Aorta (tissue), 5 donors: ENCODE results near the gene REPS1. TPM values are rescaled to one million over a fixed set of nuclear protein-coding genes. Genes with fewer than 3 reads are reported as not detected.

Experiments used
- ATAC-seq: fragments of 200-7000 bp; cut with Tn5 transposase; one replicate; pipeline ENCODE4 v1.9.1; 2022; ENCODE audit warnings: moderate library complexity; ENCODE audit not compliant: low FRiP score
- DNase-seq, 2 donors: peaks; one replicate each; pipeline ENCODE4 v3.0.0-alpha.2; 2020
- H3K27ac ChIP-seq, 2 donors: one replicate each; pipeline ENCODE4 v1.5.1; 2013; ENCODE audit warnings: low read length in 2 of 2, mild to moderate bottlenecking in 2 of 2, moderate library complexity in 2 of 2, control low read depth in 1 of 2, inconsistent platforms in 1 of 2, low read depth in 1 of 2
- H3K27me3 ChIP-seq, 2 donors: one replicate each; pipeline ENCODE4 v1.6.1; 2013; ENCODE audit warnings: control low read depth in 1 of 2, low read length in 1 of 2, mild to moderate bottlenecking in 1 of 2, moderate library complexity in 1 of 2; ENCODE audit not compliant: insufficient read depth in 2 of 2, control insufficient read depth in 1 of 2
- H3K36me3 ChIP-seq, 2 donors: one replicate each; pipeline ENCODE4 v1.6.1; 2013; ENCODE audit warnings: control low read depth in 1 of 2, low read length in 1 of 2, mild to moderate bottlenecking in 1 of 2; ENCODE audit not compliant: insufficient read depth in 2 of 2, control insufficient read depth in 1 of 2
- H3K4me1 ChIP-seq, 2 donors: one replicate each; pipeline ENCODE4 v1.6.1; 2013; ENCODE audit warnings: low read length in 2 of 2, control low read depth in 1 of 2, mild to moderate bottlenecking in 1 of 2, moderate library complexity in 1 of 2; ENCODE audit not compliant: insufficient read depth in 2 of 2, control insufficient read depth in 1 of 2
- H3K4me3 ChIP-seq, 2 donors: one replicate each; pipeline ENCODE4 v1.5.1; 2013; ENCODE audit warnings: low read length in 2 of 2, control low read depth in 1 of 2, mild to moderate bottlenecking in 1 of 2
- H3K9me3 ChIP-seq: one replicate; pipeline ENCODE4 v1.6.1; 2013; ENCODE audit warnings: mild to moderate bottlenecking, low read length; ENCODE audit not compliant: control insufficient read depth
- WGBS, 2 donors: extraction: QIAGEN DNeasy Blood & Tissue Kit; methylation state at CpG; one replicate each; pipeline ENCODE4 v1.1.7; 2013; 5-methylcytosine and 5-hydroxymethylcytosine counted together
- intact Hi-C, 2 donors: fragments of 100-400 bp; cut with DNase I; formaldehyde crosslinking; loops; one replicate each; pipeline versions ENCODE4 v1.14.2 to v1.15.0; 2022
- polyA plus RNA-seq, 2 donors: library from polyadenylated mRNA; stranded (reverse); fragments of 200-250 nt; gene quantifications; one replicate each; pipeline ENCODE4 v1.2.3, GENCODE V29; 2013
- total RNA-seq, 2 donors: library from RNA; stranded (reverse); fragmentation: NEBNext Ultra II Directional; extraction: Animal tissue kit (Norgen Biotek cat#: 25700); gene quantifications; one replicate each; pipeline ENCODE4 v1.2.1, GENCODE V29; 2021
- donor health status: healthy with polysubstance abuse.
- donor health status: Bipolar disorder and iron deficiency.
- donor health status: DM: no; HTN: no; CAD: no.
- donor health status: DM: no; HTN: no; CAD: no.
- donor health status: DM: yes; HTN: yes; CAD: no.

The REPS1 gene
- total and polyA plus RNA-seq, 4 donors, result 10.1 to 40.8 (median 31.1) TPM

DNA sequence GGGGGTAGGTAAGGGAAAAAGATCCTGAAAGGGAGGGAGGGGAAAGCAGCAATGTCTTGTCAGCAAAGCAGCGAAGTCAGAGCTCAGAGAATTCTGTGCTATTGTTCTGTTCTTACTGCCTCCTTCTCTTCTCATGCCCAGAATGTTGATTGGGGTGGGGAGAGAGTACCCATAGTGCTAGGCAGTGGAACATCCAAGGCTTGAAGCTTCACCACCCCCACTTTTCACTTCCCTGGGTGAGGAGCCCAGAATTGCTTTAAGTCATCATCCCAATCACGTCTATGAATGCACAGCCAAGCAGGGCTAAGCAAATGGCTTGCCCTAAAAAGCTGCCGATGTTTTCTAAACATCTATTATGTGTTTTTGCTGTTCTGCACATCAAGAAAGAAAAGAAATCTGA, 16.5 kb downstream of the REPS1 start:
- Histone ChIP-seq H3K27me3 (no peaks in the 10 kb centered on the region), H3K4me3 (no peak overlapping the region), H3K27ac (no peak overlapping the region), H3K9me3 (no peaks in the 10 kb centered on the region), H3K4me1 (peaks cover 0 to 7% of the 10 kb centered on the region in 2 donors), H3K36me3 (no peaks in the 10 kb centered on the region)
- ATAC-seq (peak; percentile 24), DNase-seq (no peak)
- 79% methylated on average over 3 of the region's 3 CpGs for WGBS, 2 donors
- intact Hi-C loops, result no loop called here

DNA sequence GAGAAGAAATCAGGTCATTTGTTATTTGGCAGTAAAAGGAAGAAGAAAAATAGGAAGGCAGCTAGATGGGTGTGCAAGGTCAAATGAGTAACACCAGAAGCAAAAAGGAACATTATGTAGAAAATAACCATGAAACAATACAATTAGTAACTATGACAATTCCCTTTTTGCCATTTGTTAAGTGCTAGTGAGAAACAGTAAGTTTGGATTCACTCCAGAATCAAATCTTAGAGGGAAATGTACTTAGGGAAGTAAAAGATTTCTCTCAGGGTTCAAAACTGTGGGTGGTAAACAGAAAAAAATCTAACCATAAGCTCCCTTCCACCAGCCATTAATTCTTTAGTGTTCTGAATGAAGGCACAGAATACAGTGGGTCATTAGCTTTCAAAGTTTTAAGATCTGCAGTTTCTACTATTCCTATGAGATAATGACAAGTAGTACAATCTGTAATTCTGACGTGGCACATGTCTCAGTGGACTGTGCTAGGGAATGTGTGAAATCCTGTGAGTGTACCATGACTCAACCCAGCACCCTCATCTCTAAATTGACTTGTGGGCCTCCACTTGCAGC, 17.1 kb downstream of the REPS1 start:
- 7 to 17% methylated on average over 1 of the region's 1 CpG for WGBS, 2 donors
- intact Hi-C loops, result no loop called here
- DNase-seq, result no peak
- no peaks in the 10 kb centered on the region for H3K9me3 ChIP-seq
- no peak overlapping the region for H3K4me3 ChIP-seq
- H3K36me3 ChIP-seq, result no peaks in the 10 kb centered on the region
- peaks cover 0 to 7% of the 10 kb centered on the region in 2 donors for H3K4me1 ChIP-seq
- ATAC-seq, result peak; percentile 55
- no peak overlapping the region for H3K27ac ChIP-seq
- no peaks in the 10 kb centered on the region for H3K27me3 ChIP-seq

DNA sequence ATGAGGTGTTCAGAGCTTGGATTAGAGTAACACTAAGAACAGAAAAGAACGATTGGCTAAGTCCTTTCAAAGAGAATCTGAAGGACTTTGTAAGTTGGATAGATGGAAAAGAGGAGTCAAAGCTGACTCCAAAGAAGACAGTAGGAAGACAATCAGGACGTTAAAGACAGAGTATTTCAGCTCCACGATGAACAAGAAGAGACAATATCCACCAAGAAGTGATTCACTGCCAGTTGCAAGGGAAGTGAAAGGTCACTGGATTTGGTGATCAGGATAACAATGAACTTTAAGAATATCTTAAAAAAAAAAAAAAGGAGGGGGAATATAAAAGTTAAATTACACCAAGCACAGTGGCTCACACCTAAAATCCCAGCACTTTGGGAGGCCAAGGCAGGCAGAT, 17.9 kb downstream of the REPS1 start:
- Histone ChIP-seq H3K27me3 (no peaks in the 10 kb centered on the region), H3K27ac (no peak overlapping the region), H3K4me3 (no peak overlapping the region), H3K4me1 (peaks cover 0 to 7% of the 10 kb centered on the region in 2 donors), H3K36me3 (no peaks in the 10 kb centered on the region), H3K9me3 (no peaks in the 10 kb centered on the region)
- WGBS, 2 donors, result 89 to 94% methylated on average over 3 of the region's 3 CpGs
- DNase-seq (no peak), ATAC-seq (no peak)
- intact Hi-C loops, result no loop called here

DNA sequence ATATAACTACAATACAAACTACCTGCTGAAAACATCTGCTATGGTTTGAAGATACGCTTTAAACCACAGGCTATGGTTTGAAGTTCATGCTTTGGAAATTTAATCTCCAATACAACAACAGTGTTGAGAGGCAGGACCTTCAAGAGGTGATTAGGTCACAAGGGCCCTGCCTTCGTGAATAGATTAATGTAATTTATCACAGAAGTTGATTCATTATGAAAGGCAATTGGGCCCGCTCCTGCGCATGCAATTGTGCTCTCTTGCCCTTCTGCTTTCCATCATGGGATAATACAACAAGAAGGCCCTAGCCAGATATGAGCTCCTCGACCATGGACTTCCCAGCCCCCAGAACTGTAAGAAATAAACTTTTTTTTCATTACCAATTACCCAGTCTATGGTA, 21.2 kb downstream of the REPS1 start:
- Histone ChIP-seq H3K36me3 (no peaks in the 10 kb centered on the region), H3K4me1 (peaks cover 0 to 5% of the 10 kb centered on the region in 2 donors), H3K27me3 (no peaks in the 10 kb centered on the region), H3K4me3 (no peak overlapping the region), H3K27ac (no peak overlapping the region), H3K9me3 (no peaks in the 10 kb centered on the region)
- WGBS, 2 donors, result 90 to 93% methylated on average over 5 of the region's 5 CpGs
- intact Hi-C loops, result no loop called here
- DNase-seq (no peak), ATAC-seq (no peak)

- no peaks in the 10 kb centered on the region for H3K9me3 ChIP-seq
- no peaks in the 10 kb centered on the region for H3K27me3 ChIP-seq
- no peaks in the 10 kb centered on the region for H3K4me1 ChIP-seq
- intact Hi-C loops, result no loop called here
- no peak for ATAC-seq
- no peak overlapping the region for H3K4me3 ChIP-seq
- no peak for DNase-seq
- 94 to 95% methylated on average over 2 of the region's 2 CpGs for WGBS, 2 donors
- H3K36me3 ChIP-seq, result no peaks in the 10 kb centered on the region
- no peak overlapping the region for H3K27ac ChIP-seq
These were observed 22.1 kb downstream of the REPS1 start for GRCh38 chr6:138965971-138966370.

GRCh38 chr6:138965291-138965874, 22.7 kb downstream of the REPS1 start:
- no peaks in the 10 kb centered on the region for H3K27me3 ChIP-seq
- 96 to 98% methylated on average over 4 of the region's 4 CpGs for WGBS, 2 donors
- intact Hi-C loops, result no loop called here
- H3K4me1 ChIP-seq, result no peaks in the 10 kb centered on the region
- no peak overlapping the region for H3K27ac ChIP-seq
- ATAC-seq (no peak), DNase-seq (no peak)
- no peaks in the 10 kb centered on the region for H3K36me3 ChIP-seq
- no peaks in the 10 kb centered on the region for H3K9me3 ChIP-seq
- no peak overlapping the region for H3K4me3 ChIP-seq

DNA sequence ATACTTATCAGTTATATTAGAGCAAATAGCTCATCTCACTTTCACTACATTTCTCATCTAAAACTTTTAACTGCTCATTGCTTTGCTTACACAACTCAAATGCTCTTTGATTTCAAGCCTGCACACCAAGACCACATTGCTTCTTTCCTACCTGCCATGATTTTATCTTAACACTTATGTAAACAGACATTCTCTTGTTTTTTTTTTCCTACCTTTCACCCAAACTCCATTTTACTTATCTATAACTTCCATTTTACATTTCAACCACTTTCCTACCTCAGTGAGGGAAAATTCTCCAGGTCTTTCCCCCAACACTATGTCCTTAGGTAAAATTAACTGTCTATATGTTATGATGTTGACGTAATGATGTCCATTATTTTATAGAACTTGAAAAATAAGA, 24.0 kb downstream of the REPS1 start:
- intact Hi-C loops, result no loop called here
- Histone ChIP-seq H3K27ac (no peak overlapping the region), H3K27me3 (no peaks in the 10 kb centered on the region), H3K4me3 (no peak overlapping the region), H3K4me1 (no peaks in the 10 kb centered on the region), H3K9me3 (no peaks in the 10 kb centered on the region), H3K36me3 (no peaks in the 10 kb centered on the region)
- DNase-seq (no peak), ATAC-seq (no peak)
- 97 to 100% methylated on average over 1 of the region's 1 CpG for WGBS, 2 donors

- Histone ChIP-seq H3K4me1 (no peaks in the 10 kb centered on the region), H3K36me3 (no peaks in the 10 kb centered on the region), H3K27me3 (no peaks in the 10 kb centered on the region), H3K9me3 (no peaks in the 10 kb centered on the region), H3K4me3 (no peak overlapping the region), H3K27ac (no peak overlapping the region)
- ATAC-seq (no peak), DNase-seq (no peak)
- intact Hi-C loops, result no loop called here
- 14% methylated on average over 3 of the region's 3 CpGs for WGBS, 2 donors
These were observed 24.5 kb downstream of the REPS1 start for GRCh38 chr6:138963531-138963930.

DNA sequence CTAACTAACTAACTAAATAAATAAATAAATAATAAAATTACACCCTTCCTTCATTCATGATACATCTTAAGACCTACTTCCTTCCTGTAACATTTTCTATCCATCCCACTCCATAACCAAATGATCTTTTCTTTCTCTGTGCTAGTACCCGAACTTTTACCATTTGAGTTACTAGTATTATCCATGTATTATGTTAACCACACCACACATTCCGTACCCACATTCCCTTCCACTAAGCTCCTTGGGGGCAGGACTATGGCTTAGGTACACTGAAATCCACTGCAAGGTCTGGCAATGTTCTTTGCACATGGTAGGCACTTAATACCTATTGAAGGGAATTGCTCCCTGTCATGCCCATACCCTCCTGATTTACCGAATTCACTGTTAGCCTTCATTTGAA, 24.9 kb downstream of the REPS1 start:
- Histone ChIP-seq H3K27ac (no peak overlapping the region), H3K36me3 (no peaks in the 10 kb centered on the region), H3K9me3 (no peaks in the 10 kb centered on the region), H3K4me1 (no peaks in the 10 kb centered on the region), H3K4me3 (no peak overlapping the region), H3K27me3 (no peaks in the 10 kb centered on the region)
- intact Hi-C loops, result no loop called here
- WGBS, 2 donors, result 95% methylated on average over 3 of the region's 3 CpGs
- DNase-seq (no peak), ATAC-seq (no peak)
